Measurements from ENCODE around the gene SSR1.

DNA sequence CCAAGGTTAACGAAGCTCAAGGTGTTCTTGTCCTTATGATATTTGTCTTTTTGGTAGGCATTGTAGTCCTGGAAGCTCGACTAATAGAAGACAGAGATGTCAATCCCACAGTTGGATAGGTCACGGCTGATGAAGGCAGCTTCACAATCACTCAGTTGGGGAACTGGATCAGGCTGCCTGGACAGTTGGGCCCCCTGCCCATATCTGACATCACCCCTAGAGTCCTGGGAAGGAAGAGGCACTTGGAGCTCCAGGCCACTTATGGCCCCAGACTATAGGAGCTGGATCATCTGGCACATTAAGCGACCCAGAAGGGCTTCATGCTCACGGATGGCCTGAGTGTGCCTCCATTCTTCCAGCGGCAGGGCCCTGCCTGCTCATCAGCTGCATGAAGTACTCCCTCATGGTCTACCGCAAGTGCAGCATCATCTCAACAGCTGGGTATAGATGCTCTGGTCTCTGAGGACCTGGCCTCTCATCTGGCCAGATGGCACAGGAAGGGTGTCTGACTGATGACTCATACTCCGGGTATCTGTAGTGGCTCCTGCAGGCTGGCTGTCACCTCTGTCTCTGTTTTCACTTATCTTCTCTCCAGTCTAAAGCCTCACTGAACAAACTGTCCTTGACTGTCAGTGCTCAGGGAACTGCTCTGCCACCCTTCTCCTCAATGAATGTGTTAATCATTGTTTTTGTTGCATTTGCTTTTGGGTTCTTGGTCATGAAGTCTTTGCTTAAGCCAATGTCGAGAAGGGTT, 29.2 kb upstream of the SSR1 start:
- TF ChIP-seq, protein P1, sequence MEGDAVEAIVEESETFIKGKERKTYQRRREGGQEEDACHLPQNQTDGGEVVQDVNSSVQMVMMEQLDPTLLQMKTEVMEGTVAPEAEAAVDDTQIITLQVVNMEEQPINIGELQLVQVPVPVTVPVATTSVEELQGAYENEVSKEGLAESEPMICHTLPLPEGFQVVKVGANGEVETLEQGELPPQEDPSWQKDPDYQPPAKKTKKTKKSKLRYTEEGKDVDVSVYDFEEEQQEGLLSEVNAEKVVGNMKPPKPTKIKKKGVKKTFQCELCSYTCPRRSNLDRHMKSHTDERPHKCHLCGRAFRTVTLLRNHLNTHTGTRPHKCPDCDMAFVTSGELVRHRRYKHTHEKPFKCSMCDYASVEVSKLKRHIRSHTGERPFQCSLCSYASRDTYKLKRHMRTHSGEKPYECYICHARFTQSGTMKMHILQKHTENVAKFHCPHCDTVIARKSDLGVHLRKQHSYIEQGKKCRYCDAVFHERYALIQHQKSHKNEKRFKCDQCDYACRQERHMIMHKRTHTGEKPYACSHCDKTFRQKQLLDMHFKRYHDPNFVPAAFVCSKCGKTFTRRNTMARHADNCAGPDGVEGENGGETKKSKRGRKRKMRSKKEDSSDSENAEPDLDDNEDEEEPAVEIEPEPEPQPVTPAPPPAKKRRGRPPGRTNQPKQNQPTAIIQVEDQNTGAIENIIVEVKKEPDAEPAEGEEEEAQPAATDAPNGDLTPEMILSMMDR (conservative IDR thresholded peaks at IDR 0.05 in 1 of 2, IDR thresholded peaks at IDR 0.05 in 1 of 2; ENCODE audit: low read depth in 1 of 2, low read length in 2 of 2) = no peak
- no peak for TF ChIP-seq EZH2 (IDR thresholded peaks at IDR 0.05; ENCODE audit: low read length, missing control alignments)
